IPS DF 6.9 (cell line): ENCODE measurements around the gene OR56A5.
"Not testable (repeated sequence)": the region's sequence is repeated elsewhere in the genome, so short reads cannot be mapped to it uniquely, and the experiment has no call there.

Experiments used
- DNase-seq: peaks from one replicate; pipeline ENCODE4 v3.0.0-alpha.2; 2013; ENCODE audit warnings: low read depth, low spot score
- H3K27ac ChIP-seq: one replicate; pipeline ENCODE4 v1.5.1; 2013; ENCODE audit warnings: low read length, control low read depth
- H3K27me3 ChIP-seq: 2 replicates; pipeline ENCODE4 v1.6.1; 2013; ENCODE audit warnings: mild to moderate bottlenecking, low read length; ENCODE audit not compliant: control insufficient read depth, insufficient read depth
- H3K36me3 ChIP-seq: 2 replicates; pipeline ENCODE4 v1.6.1; 2013; ENCODE audit warnings: low read length; ENCODE audit not compliant: control insufficient read depth, insufficient read depth
- H3K4me1 ChIP-seq: 2 replicates; pipeline ENCODE4 v1.6.1; 2013; ENCODE audit warnings: low read length; ENCODE audit not compliant: control insufficient read depth, insufficient read depth
- H3K4me3 ChIP-seq: 2 replicates; pipeline ENCODE4 v1.5.1; 2013; ENCODE audit warnings: mild to moderate bottlenecking, low read length
- H3K9me3 ChIP-seq: 2 replicates; pipeline ENCODE4 v1.6.1; 2013; ENCODE audit warnings: low read length, inconsistent platforms; ENCODE audit not compliant: control insufficient read depth, insufficient read depth
- WGBS: extraction: QIAGEN DNeasy Blood & Tissue Kit; methylation state at CpG from one replicate; pipeline ENCODE4 v1.1.7; 2013; ENCODE audit warnings: mixed read lengths, missing lambda C conversion rate; ENCODE audit not compliant: insufficient read length, insufficient coverage; 5-methylcytosine and 5-hydroxymethylcytosine counted together

The OR56A5 gene

DNA sequence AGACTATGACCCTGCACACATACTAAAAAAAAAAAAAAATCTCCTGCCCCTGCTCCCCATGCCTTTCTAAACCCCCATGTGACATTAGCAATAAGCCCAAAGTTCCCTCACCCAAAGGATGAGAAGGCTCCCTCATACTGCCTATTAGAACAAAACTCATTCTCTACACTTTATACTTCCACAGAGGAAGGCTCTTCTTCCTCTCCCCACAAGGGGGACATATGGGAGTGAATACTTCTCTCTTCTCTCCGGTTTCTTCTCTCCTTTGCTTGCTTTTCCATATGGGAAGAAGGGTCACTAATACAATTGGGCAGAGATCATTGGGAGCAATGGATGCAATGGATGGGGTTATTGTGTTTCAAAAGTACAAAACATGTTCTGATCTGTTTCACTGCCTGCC, 15.1 kb upstream of the OR56A5 start:
- no peaks in the 10 kb centered on the region for H3K36me3 ChIP-seq
- H3K9me3 ChIP-seq, result no peaks in the 10 kb centered on the region
- H3K27me3 ChIP-seq, result no peaks in the 10 kb centered on the region
- no peak for DNase-seq
- H3K4me3 ChIP-seq, result no peak overlapping the region
- no peak overlapping the region for H3K27ac ChIP-seq
- H3K4me1 ChIP-seq, result no peaks in the 10 kb centered on the region
- WGBS, result no CpG with 5 or more reads among the region's 1 CpG

DNA sequence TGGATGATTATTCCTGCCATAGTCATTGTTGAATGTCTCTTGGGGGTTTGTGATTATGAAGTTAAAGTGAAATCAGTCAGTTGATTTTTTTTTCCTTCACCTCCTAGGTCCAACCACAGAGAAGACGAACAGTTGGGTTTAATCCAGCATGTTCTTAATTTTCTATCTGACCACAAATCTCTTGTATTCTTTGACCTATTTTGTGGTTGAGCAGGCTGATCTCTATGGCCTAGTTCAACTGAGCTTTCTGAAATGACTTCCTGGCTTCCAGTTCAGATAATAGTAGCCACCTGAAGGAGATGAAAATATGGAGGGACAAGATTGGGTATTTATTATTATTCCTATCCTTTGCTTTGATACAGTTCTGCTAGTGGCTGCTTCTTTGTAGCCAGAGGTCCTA, 5.2 kb upstream of the OR56A5 start:
- no peak overlapping the region for H3K27ac ChIP-seq
- no CpG with 5 or more reads among the region's 1 CpG for WGBS
- no peak overlapping the region for H3K4me3 ChIP-seq
- H3K36me3 ChIP-seq, result no peaks in the 10 kb centered on the region
- no peaks in the 10 kb centered on the region for H3K9me3 ChIP-seq
- DNase-seq, result no peak
- H3K27me3 ChIP-seq, result no peaks in the 10 kb centered on the region
- no peaks in the 10 kb centered on the region for H3K4me1 ChIP-seq

DNA sequence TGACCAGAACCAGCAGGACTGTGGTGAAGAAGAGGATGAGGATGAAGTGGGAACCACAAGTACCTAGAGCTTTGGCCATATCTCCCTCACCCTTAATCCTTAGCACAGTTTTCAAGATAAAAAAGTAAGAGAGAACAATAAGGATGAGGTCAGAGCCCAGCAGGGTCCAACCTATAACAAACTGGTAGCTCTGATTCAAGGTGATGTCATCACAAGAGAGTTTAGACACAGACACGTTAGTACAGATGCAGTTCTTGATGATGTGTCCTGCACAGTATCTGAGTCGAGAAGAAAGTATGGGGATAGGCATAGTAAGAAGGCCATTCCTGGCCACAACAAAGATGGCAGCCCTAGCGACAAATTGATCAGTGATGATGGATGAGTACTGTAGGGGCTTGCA, 586 bp downstream of the OR56A5 start:
- H3K36me3 ChIP-seq, result no peaks in the 10 kb centered on the region
- no peaks in the 10 kb centered on the region for H3K4me1 ChIP-seq
- no peak overlapping the region for H3K27ac ChIP-seq
- no peak for DNase-seq
- H3K27me3 ChIP-seq, result no peaks in the 10 kb centered on the region
- no CpG with 5 or more reads among the region's 3 CpGs for WGBS
- no peaks in the 10 kb centered on the region; the same call in 1 of the 2 replicates for H3K9me3 ChIP-seq
- H3K4me3 ChIP-seq, result no peak overlapping the region

DNA sequence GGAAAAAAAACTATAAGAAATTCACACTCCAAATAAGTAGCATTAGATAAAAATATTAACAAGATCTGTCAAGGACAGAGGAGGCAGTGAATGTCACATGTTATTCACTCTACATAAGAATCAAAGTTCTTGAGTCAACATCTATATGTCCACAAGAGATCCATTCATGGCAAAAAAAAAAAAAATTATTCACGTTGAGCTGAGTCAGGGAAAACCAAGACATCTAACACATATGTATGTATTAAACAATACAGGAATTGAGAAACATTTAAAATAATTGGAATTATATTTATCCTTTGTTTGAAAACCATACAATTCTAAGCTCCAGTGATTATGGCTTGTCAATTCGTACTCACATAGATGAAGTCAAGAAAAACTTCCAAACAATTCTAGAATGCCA, 1.3 kb downstream of the OR56A5 start:
- H3K27ac ChIP-seq, result no peak overlapping the region
- H3K27me3 ChIP-seq, result no peaks in the 10 kb centered on the region
- DNase-seq, result no peak
- no peak overlapping the region for H3K4me3 ChIP-seq
- no peaks in the 10 kb centered on the region for H3K36me3 ChIP-seq
- WGBS, result no CpG with 5 or more reads among the region's 2 CpGs
- H3K9me3 ChIP-seq, result no peaks in the 10 kb centered on the region; the same call in 1 of the 2 replicates
- no peaks in the 10 kb centered on the region for H3K4me1 ChIP-seq

DNA sequence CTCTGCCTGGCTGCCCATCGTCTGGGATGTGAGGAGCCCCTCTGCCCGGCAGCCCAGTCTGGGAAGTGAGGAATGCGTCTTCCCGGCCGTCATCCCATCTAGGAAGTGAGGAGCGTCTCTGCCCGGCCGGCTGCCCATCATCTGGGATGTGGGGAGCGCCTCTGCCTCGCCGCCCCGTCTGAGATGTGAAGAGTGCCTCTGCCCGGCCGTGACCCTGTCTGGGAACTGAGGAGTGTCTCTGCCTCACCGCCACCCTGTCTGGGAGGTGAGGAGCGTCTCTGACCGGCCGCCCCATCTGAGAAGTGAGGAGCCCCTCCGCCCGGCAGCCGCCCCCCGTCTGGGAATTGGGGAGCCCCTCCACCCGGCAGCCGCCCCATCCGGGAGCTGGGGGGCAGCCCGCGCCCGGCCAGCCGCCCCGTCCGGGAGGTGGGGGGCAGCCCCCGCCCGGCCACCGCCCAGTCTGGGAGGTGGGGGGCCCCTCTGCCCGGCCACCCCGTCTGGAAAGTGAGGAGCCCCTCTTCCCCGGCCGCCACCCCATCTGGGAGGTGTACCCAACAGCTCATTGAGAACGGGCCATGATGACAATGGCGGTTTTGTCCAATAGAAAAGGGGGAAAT, 7.5 kb downstream of the OR56A5 start:
- not testable (repeated sequence) for H3K36me3 ChIP-seq, DNase-seq, H3K4me3 ChIP-seq, H3K27me3 ChIP-seq, H3K27ac ChIP-seq, H3K9me3 ChIP-seq, H3K4me1 ChIP-seq
- WGBS, result no CpG with 5 or more reads among the region's 40 CpGs

DNA sequence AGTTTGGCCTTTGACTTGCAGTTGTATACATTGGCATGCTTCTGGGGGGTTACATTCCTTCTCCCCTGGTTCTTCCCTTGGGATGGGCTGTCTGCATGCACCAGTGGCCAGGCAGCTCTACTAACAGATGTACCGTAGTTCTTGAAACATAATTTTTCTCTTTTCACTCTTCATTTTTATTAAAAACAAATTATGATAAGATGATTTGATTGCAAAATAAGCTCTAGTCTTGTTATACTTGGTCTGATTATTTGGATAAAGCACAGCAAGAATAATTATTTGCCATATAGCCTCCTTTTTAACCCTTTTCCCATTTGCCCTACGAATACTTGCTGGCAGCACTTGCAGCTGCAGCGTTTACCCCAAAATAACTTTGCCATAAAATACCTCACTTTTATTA, 12.7 kb downstream of the OR56A5 start:
- WGBS, result no CpG with 5 or more reads among the region's 3 CpGs
- Histone ChIP-seq H3K27ac (no peak overlapping the region), H3K4me1 (no peaks in the 10 kb centered on the region), H3K9me3 (no peaks in the 10 kb centered on the region), H3K27me3 (no peaks in the 10 kb centered on the region), H3K4me3 (no peak overlapping the region), H3K36me3 (no peaks in the 10 kb centered on the region)
- DNase-seq, result no peak

DNA sequence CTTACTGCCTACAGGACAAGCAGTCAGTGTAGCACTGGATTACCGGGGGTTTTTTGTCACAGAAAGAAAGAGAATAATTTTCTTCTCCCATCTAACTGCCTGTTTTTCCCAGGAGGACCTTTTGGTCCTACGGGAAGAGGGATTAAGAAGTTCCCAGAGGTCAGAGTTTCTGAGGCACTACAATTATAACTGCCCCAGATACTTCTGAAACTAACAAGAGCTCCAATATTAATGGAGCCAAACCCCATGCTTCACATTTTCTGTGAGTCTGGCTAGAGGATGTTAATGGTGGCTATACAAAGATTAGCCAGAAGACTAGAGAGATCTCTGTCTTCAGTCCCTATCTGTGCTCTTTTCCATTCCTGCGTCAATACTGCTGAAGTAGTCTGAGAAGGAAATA, 26.3 kb downstream of the OR56A5 start, which contains the start of gene OR56A3:
Gene OR56A3 (plus strand): TSS at position 301 of the 400 bp plus-strand sequence. CDS start 5,096 bp downstream, outside the sequence.
- no peaks in the 10 kb centered on the region for H3K9me3 ChIP-seq
- no peaks in the 10 kb centered on the region for H3K27me3 ChIP-seq
- no peak for DNase-seq
- no peaks in the 10 kb centered on the region for H3K4me1 ChIP-seq
- H3K4me3 ChIP-seq, result no peak within 1 kb of the TSS
- no peaks in the 10 kb centered on the region for H3K36me3 ChIP-seq
- H3K27ac ChIP-seq, result no peak within 1 kb of the TSS
- no CpG with 5 or more reads among the region's 3 CpGs for WGBS

DNA sequence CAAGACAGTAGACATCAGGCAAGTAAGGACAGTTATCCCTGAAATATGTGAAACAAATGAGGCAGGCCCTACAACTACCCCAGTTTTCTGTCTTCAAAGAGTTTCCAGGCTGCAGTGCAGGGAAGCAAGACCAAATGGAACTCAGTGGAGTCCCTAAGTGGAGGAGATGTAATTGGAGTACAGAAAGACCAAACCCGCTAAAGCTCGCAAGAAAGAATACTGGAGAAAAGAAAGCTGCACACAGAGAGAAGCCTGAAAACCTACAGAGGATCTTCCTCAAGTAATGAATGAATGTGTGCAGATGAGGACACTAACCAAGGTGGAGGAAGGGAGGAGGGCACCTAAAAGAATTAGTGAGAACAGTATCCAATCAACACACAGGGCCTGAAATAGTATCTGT, 27.5 kb downstream of the OR56A5 start:
- Histone ChIP-seq H3K36me3 (no peaks in the 10 kb centered on the region), H3K9me3 (no peaks in the 10 kb centered on the region), H3K27ac (no peak overlapping the region), H3K4me1 (no peaks in the 10 kb centered on the region), H3K4me3 (no peak overlapping the region), H3K27me3 (no peaks in the 10 kb centered on the region)
- DNase-seq, result no peak
- WGBS, result no CpG with 5 or more reads among the region's 2 CpGs

DNA sequence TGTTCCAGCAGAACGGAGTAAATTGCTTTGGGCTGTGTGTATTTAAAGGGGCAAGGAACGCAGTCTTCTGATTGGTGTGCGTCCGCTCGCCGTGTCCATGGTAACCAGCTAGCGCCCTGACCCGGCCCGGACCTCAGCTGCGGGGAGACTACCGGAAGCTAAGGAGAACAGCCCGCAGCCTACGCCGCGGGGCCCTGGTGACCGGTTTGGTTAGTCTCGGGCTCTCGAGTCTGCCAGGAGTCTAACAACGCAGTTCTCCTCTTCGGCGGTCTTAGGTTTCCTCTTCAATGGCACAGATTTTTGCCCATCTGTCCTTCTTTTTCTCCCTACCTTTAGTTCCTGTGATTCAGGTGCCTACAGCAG, 29.7 kb downstream of the OR56A5 start:
- H3K4me3 ChIP-seq, result no peak overlapping the region
- H3K9me3 ChIP-seq, result no peaks in the 10 kb centered on the region
- H3K36me3 ChIP-seq, result no peaks in the 10 kb centered on the region
- no peaks in the 10 kb centered on the region for H3K27me3 ChIP-seq
- H3K27ac ChIP-seq, result no peak overlapping the region
- no peak for DNase-seq
- no CpG with 5 or more reads among the region's 21 CpGs for WGBS
- H3K4me1 ChIP-seq, result no peaks in the 10 kb centered on the region

DNA sequence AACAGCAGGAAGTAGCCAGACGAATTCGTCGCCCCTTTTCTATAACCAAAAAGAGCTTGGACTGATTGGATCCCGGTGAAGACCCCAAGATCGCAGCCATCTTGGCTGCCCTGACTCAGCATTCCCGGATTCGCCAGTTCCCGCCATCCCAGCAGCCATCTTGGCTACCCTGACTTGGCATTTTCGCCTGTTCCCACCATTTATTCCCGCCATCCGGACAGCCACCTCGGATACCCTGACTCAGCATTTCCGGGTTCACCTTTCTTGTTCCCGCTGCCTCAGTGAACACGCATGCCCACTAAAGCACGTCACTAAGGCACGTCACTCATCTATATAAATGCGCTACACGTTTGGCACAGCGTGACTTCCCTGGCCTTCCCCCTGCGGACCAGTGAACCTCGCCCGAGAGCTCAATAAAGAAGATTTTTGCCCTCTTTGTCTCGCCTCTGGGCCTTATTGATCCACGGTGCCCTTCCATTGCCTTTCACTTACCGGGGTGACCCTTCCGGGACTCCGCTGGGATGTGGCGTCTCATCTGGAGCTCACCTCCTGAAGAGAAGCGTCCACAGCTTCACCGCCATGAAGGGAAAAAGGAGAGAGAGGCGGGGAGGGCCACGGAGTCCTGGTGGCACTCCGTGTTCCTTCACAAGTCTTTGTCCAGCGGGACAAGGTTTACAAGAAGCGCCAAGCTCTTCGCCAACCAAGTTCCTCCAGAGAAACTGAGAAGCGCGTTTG, 30.3 kb downstream of the OR56A5 start:
- H3K27me3 ChIP-seq, result no peaks in the 10 kb centered on the region
- H3K4me1 ChIP-seq, result no peaks in the 10 kb centered on the region
- H3K9me3 ChIP-seq, result no peaks in the 10 kb centered on the region
- no peak for DNase-seq
- H3K27ac ChIP-seq, result no peak overlapping the region
- H3K4me3 ChIP-seq, result no peak overlapping the region
- WGBS, result no CpG with 5 or more reads among the region's 39 CpGs
- H3K36me3 ChIP-seq, result no peaks in the 10 kb centered on the region

DNA sequence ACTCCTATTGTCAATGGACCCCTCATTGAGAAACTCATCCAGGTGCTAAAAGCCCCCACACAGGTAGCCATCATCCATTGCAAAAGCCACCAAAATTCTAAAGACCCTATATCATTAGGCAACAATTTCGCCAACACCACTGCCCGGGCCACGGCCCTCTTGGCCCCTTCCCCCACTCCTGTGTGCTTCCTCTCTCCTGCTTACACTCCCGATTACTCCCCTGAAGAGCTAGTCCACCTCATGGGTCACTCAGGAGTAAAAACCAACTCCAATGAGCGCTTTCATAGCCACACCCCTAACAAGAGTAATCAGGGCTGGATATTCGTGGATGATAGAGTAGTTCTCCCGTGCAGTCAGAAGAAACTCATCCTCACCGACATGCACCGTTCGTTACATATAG, 35.2 kb downstream of the OR56A5 start:
- no peaks in the 10 kb centered on the region for H3K4me1 ChIP-seq
- no peaks in the 10 kb centered on the region for H3K27me3 ChIP-seq
- H3K36me3 ChIP-seq, result no peaks in the 10 kb centered on the region
- H3K9me3 ChIP-seq, result no peaks in the 10 kb centered on the region
- no peak overlapping the region for H3K27ac ChIP-seq
- H3K4me3 ChIP-seq, result no peak overlapping the region
- no peak for DNase-seq
- WGBS, result no CpG with 5 or more reads among the region's 10 CpGs
